PFSK-1 (cell line): ENCODE measurements around the gene EDDM13.

Experiments
- FOXP2 ChIP-seq: optimal IDR thresholded peaks from 2 replicates; pipeline ENCODE3; 2011; ENCODE audit warnings: borderline replicate concordance, control low read depth, inconsistent platforms; ENCODE audit not compliant: insufficient read depth; ENCODE audit errors: extremely low read length, extremely low read depth
- POLR2AphosphoS5 ChIP-seq: IDR thresholded peaks from 2 replicates; pipeline ENCODE4 v1.6.1; 2012; ENCODE audit warnings: low read depth, mild to moderate bottlenecking, control low read depth, low read length, moderate library complexity
- TAF1 ChIP-seq: IDR thresholded peaks from 2 replicates; pipeline ENCODE4 v1.6.1; 2012; ENCODE audit warnings: low read length, control low read depth, borderline replicate concordance; ENCODE audit not compliant: insufficient read depth
- TF ChIP-seq, protein P1 (sequence below), 2 experiments: IDR thresholded peaks; 2 replicates each; pipeline versions ENCODE4 v1.6.1 to v1.8.0; 2011 to 2012; ENCODE audit warnings: low read depth in 2 of 2, low read length in 2 of 2, control low read depth in 1 of 2, inconsistent platforms in 1 of 2, mild to moderate bottlenecking in 1 of 2, moderate library complexity in 1 of 2; ENCODE audit not compliant: insufficient read depth in 1 of 2

DNA sequence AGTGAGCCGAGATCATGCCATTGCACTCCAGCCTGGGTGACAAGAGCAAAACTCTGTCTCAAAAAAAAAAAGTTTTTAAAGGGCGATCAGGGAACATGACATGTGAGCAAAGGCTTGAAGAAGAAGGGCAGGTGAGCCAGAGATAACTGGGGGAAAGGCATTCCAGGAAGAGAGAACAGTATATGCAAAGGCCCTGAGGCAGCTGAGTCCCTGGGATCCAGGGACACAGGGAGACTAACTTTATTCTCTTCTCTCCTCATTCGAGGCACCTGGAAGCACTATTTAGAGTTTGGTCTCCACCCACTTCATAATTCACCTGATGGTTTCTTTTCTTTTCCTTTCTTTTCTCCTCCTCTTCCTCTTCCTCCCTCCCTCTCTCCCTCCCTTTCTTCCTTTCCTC is 24.5 kb downstream of the EDDM13 start:
- TF ChIP-seq POLR2AphosphoS5 (no peak), FOXP2 (no peak), TAF1 (no peak)
- TF ChIP-seq, protein P1, sequence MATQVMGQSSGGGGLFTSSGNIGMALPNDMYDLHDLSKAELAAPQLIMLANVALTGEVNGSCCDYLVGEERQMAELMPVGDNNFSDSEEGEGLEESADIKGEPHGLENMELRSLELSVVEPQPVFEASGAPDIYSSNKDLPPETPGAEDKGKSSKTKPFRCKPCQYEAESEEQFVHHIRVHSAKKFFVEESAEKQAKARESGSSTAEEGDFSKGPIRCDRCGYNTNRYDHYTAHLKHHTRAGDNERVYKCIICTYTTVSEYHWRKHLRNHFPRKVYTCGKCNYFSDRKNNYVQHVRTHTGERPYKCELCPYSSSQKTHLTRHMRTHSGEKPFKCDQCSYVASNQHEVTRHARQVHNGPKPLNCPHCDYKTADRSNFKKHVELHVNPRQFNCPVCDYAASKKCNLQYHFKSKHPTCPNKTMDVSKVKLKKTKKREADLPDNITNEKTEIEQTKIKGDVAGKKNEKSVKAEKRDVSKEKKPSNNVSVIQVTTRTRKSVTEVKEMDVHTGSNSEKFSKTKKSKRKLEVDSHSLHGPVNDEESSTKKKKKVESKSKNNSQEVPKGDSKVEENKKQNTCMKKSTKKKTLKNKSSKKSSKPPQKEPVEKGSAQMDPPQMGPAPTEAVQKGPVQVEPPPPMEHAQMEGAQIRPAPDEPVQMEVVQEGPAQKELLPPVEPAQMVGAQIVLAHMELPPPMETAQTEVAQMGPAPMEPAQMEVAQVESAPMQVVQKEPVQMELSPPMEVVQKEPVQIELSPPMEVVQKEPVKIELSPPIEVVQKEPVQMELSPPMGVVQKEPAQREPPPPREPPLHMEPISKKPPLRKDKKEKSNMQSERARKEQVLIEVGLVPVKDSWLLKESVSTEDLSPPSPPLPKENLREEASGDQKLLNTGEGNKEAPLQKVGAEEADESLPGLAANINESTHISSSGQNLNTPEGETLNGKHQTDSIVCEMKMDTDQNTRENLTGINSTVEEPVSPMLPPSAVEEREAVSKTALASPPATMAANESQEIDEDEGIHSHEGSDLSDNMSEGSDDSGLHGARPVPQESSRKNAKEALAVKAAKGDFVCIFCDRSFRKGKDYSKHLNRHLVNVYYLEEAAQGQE (IDR thresholded peaks at IDR 0.05; ENCODE audit: insufficient read depth in 1 of 2, low read depth in 2 of 2, low read length in 2 of 2) = no peak
